Activated CD4-positive, alpha-beta T cell treated with anti-CD3 and anti-CD28 coated beads for 24 hours (primary cell): ENCODE measurements around the gene BICRAL.

Experiments
- DNase-seq, 2 donors: peaks; one replicate each; pipeline ENCODE4 v3.0.0-alpha.2; 2020; ENCODE audit warnings: low read depth in 2 of 2

The BICRAL gene

DNA sequence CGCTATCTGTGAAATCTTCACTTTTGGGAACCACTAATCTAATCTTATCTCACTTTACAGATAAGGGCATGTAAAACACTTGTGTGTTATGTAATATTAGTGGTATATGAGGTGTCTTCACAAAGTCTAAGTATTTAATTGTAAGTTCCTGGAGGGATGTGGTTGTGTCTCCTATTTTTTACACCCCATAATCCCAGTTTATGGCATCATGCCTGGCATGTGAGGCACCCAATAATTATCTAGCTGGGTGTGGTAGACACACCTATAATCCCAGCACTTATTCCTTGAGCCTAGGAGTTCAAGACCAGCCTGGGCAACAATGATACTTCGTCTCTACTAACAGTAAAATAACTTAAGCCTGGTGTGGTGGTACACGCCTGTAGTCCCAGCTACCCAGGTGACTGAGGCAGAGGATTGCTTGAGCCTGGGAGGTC, 19.4 kb upstream of the BICRAL start:
- DNase-seq: no peak

DNA sequence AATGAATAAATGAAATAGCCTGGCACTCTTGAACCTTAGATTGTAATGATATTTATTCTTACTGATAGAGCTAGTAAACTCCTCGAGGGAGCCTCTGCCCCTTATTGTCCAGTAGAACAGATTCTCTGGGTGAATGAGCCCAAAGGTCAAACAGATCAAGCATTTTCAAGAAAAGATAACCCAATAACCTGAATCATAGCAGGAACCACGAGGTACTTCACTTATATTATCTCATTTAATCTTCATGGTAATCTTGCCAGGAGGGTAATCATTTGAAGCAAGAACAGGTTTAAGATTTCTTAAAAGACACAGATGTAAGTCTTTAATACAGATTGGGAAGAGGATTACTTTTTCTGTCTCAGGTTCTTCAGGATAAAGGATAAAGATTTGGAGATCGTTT, 18.9 kb upstream of the BICRAL start:
- DNase-seq: no peak

DNA sequence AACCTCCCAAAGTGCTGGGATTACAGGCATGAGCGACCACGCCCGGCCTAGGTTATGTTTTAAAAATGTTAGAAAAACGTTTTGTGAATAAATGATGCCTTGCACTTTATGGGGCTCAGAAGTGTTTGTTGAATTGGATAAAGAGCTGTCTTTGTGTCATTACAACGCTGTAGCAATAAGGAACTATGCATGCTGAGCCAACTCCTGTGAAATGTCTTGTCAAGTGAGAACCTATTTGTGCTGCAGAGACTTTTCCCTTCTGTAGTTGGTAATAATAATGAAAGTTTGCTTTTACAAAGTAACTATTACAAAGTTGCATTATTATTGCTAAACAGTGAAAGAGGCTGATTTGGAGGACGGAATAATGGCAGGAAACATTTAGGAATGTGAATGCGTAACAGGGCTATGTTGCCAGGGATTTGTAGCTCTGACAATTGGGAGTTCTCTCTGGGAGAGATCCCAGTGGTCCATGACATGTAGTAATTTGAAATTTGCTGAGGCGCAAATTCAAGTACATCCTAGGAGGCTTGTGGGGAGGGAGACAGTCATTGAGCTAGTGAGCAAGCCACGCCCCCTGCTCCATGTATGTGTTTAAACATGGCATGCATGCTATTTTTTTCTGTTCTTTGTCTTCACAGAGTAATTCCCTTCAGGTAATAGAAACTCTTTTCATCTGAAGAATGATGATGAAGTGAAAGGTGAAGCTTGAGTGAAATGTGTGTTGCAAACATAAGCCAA, 16.8 kb upstream of the BICRAL start:
- no peak for DNase-seq

DNA sequence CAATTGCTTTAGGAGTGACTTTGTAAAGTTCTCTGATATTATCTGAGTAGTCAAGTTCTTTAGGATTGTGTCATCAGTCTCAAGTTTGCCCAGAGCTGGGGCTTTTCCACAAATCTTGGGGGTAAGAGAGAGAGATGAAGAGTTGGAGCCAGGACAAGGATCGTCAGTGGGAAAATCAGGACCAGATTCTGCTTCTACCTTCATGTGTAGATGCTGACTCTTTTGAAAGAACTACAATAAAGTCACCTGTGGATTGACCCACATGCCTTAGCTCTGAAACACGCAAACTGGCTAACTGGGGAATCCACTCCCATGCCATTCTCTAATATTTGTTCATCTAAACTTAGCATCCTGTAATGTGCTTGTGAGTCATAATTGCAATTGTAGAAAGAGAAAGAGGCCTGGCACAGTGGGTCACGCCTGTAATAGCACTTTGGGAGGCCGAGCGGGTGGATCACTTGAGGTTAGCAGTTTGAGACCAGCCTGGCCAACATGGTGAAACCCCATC, 15.6 kb upstream of the BICRAL start:
- no peak for DNase-seq

DNA sequence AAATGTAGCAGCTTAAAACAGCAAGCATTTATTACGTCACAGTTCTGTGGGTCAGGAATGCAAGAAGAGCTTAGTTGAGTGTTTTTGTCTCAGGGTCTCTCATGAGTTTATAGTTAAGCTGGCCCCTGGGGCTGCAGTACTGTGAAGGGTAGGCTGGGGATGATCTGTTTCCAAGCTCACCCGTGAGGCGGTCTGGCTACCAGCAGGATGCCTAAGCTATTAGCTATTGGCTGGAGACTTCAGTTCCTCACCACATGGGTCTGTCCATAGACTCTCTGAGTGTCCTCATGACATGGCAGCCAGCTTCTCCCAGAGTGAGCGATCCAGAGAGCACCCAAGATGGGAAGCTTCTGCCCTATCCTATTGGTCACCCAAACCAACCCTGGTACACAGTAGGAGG, 12.8 kb upstream of the BICRAL start:
- DNase-seq: no peak

DNA sequence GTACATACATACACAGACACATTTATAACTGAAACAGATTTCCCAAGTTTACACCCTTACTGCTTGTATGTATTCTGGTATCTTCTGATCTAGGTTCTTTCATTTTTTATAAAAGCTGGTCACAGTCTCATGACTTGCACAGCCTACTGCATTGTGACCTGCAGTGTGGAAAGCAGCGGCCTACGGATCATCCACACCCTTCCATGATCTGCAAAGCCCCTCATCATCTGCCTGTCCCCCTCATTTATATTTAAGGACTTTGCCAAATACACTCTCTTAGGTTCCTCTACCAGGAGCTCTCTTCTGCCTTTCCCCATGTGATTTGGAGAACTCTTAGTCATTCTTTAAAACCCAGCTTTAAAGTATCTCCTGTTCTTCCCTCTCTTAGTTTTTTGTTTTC, 12.0 kb upstream of the BICRAL start:
- no peak for DNase-seq

DNA sequence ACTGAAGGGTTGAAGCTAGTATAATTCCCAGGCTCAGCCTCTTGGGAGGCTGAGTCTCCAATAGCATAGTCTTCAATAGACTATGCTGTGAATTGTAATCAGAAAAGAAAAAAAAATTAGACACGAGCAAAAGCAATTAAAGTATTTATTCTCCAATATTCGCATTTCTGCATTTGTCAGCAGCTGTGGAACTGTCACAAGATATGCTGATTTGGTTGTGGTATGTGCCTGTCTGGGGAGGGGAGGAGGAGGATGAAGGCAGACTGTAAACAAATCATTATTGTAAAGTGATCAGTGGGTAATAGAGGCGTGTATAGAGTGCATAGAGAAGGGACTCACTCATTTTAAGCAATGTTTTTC, 10.1 kb upstream of the BICRAL start:
- DNase-seq: no peak

DNA sequence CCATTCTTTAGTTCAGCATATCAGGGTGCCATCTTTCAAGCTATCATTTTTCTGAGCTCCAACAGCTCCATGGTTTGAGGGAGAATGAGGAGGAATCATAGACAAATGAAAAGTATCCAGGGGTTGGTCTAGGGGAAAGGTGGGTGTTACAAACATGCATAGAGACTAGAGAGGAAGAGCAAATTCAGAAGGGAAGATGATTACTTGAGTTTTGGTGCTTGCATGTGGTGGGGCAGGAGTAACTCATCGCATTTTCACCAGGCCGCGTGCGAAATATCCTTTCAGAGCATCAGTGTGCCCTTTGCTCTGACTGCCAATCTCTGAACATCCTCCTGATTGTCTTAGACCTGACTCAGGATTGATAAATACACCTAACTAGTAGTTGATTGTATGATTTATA, 7.7 kb upstream of the BICRAL start:
- DNase-seq: no peak

DNA sequence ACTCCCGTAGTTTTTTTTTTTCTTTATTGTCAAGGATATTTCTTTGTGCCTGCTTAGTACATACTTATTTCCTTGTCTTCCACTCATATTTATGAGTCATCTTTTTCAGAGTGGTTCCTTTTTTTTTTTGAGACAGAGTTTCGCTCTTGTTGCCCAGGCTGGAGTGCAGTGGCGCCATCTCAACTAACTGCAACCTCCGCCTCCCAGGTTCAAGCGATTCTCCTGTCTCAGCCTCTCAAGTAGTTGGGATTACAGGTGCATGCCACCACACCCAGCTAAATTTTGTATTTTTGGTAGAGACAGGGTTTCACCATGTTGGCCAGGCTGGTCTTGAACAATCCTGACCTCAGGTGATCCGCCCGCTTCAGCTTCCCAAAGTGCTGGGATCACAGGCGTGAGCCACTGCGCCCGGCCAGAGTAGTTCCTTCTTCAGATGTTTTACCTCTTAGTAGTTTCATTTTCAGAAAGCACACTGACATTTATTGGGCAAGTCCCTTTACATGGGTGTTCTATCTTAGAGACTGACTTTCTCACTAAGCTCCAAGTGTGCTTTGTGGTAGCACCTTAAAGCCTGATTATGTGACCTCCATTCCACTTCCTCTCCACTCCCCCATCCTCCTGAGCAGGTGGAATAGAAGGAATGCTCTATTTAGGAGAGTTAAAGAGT, 6.9 kb upstream of the BICRAL start:
- peak; percentile 18 to 21 for DNase-seq

DNA sequence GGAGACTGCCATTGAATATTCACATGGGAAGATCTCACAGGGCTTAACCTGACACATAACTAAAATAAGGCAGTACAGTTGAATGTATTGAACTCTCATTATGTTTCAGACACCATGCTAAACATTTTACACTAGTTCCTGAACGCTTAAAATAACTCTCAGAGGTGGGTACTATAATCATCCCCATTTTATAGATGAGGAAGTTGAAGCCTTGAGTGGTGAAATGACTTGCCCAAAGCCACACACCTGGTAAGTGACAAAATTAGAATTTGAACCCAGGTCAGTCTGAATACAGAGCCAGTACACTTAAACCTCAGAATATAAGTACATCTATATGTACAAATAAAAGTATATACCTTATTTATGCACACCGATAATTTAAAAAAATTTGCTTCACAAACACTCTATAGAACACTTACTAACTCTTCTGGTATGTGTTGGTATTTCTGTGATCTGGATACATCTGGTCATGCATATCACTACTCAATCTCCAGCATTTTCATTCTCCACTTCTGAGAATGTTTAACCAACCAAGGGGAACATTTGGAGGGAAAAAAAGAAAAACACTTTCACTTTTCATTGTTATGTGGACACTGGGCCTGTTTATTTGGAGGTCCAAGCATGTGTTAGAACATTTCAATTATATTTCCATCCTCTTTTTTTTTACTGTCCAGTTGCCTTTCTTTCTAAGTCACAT, 4.6 kb upstream of the BICRAL start:
- DNase-seq: no peak

DNA sequence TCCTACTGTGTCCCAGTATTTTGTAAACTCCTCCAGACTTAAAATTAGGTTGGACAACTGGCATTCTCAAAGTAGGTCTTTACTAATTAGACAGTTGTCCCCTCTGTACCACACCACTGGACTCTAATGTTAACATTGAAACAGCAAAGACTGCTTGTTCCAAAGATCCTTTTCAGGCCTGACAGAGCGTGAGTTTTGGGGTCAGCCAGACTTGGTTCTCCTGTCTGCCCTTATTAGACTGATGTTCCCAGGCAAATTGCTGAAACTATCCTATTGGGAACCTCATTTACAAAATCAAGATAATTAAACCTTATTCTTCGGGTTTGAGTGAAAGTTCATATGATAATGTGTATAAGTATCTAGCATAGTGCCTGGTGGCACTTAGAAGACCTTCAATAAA, 3.7 kb upstream of the BICRAL start:
- no peak for DNase-seq

DNA sequence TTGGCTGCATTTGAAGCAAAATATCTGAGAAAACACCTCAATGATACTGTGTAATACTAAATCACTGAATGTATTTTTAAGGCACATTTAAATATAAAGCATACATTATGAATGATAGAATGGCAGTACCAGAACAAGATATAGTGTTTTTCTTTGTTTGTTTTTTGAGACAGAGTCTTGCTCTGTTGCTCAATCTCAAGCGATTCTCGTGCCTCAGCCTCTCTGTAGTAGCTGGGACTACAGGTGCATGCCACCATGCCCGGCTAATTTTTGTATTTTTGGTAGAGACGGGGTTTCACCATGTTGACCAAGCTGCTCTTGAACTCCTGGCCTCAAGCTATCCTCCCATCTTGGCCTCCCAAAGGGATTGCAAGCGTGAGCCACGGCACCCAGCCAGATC, 2.3 kb upstream of the BICRAL start:
- no peak for DNase-seq

DNA sequence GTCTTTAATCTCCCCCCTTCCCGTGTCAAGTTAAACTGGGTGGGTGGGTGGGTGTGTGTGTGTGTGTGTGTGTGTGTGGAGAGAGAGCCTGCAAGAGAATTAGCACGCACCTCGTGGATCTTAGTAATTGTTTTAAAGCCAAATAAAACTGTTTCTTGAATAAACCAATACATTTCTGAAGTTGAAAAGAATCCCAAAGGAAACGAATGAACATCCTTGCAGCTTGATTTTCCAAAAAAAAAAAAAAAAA, 381 bp upstream of the BICRAL start:
- DNase-seq: no peak

DNA sequence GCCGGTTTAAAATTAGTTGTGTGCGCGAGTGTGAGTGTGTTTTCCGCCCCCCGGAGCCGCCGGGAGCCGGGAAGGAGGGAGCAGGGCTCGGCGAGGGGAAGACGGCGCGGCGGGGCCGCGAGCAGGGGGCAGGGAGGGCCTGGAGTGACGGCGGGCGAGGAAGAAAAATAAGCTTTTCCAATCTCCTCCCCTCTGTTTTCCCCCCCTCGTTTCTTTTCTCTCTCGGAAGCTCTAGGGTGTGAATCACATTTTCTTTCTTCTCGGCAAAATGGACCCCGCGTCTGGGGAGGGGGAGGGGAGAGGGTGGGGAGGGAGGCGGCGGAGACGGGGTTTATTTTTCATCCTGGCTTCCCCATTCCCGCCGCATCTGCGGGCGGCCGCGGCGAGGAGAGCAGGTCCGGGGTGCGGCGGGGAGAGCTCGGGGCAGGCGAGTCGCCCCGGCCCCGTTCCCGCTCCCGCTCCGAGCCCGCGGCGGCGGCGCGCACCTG, 881 bp downstream of the BICRAL start:
- DNase-seq: peak; percentile 54 to 56

DNA sequence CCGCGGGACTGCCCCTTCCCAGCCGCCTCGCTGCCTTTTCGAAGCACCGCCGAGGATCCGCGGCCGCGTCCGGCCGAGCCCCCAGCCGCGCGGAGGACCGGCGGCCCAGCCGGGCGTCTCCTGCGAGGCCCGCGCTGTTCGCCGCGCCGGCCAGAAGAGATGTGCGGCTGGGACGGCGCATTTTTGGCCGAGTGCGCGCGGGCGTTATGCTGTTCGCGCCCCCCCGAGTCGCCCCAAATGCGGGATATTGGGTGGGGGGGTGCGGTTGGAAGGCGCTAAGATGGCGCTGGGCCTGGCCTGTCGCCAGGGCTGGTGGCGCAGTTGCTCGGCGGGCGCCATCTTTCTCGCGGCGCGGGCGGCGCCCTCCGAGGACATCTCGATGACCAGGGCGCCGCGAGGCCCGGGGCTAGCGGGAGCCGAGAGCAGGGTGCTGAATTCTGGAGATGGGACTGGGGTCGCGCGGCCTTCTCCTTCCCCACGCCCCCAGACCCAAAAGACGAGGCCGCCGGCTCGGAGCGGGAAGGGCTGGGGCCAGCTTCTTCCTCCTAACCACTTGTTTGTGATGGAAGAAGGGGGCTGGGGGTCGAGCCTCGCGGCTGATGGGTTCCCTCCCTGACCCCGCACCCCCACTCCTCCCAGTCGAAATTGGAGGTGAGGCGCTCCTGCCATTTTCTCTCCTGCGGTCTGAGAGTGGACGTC, 1.5 kb downstream of the BICRAL start:
- DNase-seq: peak; percentile 51 to 56

DNA sequence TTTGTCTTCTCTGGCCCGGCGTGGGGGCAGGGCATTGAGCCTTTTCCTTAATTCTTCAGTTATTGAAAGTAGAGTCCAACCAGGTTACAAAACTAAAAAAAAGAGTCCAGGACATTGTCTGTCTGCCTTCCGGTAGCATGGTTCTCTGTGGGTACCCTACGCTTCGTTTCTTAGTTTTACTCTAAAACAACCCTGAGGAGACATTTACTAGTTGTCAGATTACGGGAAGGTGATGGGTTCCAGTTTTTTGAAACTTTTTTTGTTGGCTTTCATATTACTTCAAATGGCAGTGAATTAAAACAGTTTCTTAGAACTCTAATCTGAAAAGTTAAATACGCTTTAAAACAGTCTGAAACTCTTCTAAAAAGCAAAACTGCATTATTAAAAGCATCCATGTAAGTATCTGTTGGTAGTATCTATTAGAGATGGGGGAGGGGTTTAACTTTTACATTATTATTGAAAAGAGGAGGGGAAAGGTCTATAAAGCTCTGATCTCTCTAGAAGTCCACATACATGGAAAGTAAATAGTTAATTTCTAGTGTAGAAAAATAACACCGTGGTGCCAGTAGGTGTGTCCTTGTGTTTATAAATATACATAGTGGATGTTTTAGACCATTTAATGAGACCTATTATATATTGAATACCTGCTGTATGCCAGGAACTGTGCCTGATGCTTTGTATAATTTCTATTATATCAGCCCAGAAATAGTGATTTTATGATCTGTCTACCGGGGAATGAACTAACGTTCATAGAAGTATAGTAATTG, 2.2 kb downstream of the BICRAL start:
- DNase-seq: peak in 1 of 2 donors; percentile 35

DNA sequence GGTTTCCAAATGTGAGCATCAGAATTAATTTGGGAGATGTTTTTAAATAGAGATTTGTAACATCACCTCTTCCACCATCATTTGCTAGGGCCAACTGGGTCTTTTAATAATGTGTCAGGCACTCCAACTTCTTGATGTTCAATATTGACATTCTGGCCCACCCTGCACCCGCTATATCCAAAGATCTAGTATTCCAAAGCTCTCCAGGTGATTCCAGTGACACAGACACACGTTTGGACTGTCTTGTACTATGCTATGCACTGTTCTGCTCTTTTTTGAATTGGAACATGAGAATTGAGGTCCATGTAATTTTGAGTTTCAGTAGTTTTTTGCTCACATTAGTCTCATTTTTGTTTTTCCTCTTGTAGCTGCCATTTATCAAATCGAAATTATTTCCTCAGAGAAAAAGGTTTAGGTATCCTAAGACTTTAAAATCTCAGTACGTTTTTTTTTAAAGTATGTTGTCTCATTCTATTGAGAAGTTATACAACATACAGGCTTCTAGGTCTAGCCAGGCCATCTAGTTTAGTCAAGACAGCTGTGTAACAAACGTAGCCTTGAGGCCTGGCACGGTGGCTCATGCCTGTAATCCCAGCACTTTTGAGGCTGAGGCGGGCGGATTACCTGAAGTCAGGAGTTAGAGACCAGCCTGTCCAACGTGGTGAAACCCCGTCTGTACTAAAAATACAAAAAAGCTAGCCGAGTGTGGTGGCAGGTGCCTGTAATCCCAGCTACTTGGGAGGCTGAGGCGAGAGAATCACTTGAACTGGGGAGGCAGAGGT, 3.1 kb downstream of the BICRAL start:
- no peak for DNase-seq

DNA sequence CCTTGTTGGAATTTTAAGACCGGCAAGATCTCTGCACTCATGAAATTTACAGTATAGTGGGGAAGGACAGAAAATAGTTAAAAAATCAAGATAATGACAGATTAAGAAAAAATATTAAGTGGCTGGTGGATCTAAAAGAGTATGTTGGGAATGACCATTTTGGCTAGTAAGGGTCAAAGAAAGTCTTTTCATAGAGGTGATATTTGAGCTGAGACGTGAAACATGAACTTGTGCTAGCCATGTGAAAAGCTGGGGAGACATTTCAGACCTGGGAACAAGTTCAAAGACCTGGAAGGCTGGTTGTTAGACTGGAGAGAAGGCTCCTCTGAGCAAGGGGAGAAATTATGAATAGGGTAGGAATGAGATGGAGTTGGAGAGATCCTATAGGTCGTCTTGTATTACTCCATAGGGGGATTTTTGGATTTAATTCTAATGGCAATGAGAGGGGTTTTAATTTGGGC, 4.7 kb downstream of the BICRAL start:
- no peak for DNase-seq

DNA sequence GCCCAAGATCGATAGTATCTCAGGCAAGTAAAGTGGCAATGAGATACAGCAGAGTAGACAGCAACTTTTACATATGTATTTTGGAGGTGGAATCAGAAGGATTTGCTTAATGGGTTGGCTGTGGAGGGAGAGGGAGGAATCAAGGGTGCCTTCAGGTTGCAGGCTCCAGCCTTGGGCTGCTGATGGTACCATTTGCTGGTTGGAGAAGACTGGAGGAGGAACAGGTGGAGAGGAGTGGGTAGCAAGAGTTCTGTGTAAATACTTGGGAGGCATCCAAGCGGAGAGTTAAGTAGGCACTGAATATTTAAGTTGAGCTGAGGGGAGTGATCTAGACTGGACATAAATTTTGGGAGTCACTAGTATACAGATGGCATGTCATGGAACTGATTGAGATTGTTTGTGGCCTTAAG, 5.2 kb downstream of the BICRAL start:
- no peak for DNase-seq

DNA sequence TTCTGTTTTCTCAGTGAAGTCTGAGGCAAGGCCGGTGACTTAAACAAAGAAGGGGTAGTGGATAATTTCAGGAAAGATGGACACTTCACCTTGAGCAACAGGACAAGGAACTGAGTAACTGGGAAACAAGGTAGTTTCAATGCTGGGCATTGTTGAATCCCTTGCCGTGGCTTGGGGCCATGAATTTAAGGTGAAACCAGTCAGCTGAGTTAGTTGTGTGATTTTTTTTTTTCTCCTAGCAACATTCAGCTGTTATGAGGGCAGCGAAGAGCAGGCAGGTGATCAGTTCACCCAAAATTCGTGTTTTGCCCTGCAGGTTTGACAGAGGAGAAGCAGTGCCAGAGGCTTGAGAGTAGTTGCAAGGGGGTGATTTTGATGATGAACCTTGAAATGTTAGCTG, 6.8 kb downstream of the BICRAL start:
- no peak for DNase-seq
